NCI-H526 (cell line): ENCODE measurements around the gene HM13.
"Not testable (repeated sequence)": the region's sequence is repeated elsewhere in the genome, so short reads cannot be mapped to it uniquely, and the experiment has no call there.

Source experiments
- DNase-seq, 2 experiments: peaks; one replicate each; lab custom pipeline; 2025; lab: John Stamatoyannopoulos, UW

Gene HM13

DNA sequence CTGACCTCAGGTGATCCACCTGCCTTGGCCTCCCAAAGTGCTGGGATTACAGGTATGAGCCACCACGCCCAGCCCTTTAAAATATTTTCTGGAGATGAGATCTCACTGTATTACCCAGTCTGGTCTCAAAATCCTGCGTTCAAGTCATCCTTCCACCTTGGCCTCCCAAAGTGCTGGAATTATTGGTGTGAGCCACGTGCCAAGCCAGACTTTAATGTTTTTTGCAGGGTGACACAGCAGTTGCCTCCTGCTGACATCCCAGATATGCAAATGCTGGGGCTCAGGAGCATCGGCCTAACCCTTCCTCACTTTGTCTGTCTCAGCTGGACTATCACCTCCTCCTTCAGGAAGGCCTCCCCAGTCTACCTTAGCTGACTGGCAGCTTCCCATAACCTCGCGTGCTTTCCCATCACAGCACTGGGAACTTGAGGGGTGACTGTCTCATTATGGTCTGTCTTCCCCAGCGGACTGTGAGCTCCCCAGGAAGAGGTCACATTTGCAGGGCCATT lies 76.5 kb downstream of the HM13 start:
- peak in 1 of 2 experiments; percentile 42 for DNase-seq

- DNase-seq, result no peak
Measured at GRCh38 chr20:31593221-31594001, 79.2 kb downstream of the HM13 start.

- no peak for DNase-seq
Measured at GRCh38 chr20:31594002-31594557, 79.8 kb downstream of the HM13 start.

GRCh38 chr20:31594558-31595379 lies 80.5 kb downstream of the HM13 start:
- DNase-seq, result no peak

GRCh38 chr20:31595380-31595653 lies 81.1 kb downstream of the HM13 start:
- no peak for DNase-seq

DNA sequence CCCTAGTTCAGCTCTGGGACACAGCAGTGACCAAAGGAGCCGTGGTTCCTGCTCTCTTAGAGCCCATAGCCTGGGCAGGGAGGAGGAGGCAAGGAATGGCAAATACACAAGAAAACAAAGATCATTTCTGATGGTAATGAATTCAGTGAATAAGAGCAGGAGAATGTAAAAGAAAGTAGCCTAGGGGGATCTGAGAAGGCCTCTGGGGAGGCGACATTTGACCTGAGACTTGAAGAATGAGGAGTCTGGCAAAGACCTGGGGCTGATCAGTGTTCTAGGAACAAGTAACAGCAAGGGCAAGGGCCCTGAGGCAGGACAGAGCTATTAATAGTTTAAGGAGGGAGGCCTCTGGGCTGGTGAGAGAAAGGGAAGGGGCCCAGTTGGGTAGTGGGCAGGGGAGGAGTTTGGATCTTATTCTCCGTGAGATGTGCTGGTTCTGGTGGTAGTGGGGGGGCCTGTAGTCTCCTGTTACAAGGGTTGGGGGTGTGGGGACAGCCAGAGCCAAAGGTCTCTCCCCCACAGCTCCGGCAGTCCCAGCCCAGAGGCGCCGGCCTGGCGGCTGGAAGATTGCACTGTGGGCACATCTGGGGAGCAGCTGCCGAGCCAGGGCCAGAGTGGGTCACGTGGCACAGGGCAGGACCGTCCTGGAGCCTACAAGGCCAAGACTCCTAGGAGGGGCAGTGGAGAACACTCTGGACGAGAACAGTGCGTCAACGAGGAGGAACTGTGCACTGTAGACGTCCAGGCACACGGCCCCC lies 81.6 kb downstream of the HM13 start:
- peak in 1 of 2 experiments; percentile 32 for DNase-seq

GRCh38 chr20:31596412-31596715 lies 82.1 kb downstream of the HM13 start:
- DNase-seq, result not testable (repeated sequence)

DNA sequence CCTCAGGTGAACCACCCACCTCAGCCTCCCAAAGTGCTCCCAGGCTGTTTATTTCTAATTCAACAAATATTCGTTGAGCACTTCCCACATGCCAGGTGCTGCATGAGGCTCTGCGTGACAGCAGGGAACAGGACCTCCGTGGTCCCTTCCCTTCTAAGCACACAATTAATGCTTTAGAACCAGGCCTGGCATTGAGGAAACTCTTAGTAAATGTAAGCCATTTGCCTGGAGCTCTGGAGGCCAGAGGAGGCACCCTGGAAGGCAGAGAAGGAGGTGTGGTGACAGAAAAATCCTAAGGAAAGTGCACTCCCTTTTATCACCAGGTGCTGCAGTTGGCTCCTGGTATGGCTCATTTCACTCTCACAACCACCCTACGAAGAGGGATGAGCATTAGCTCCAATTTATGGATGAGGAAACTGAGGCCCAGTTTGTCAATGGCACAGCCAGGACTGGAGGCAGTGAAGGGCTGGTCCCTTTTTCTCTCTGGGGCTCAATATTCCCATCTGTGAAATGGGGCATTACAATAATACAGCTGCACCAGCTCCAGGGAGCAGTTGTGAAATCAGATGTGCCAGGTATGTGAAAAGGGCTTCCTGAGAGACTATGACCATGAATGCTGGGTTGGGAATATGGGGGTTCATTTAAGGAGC lies 82.7 kb downstream of the HM13 start:
- no peak for DNase-seq

- DNase-seq, result no peak
Measured at GRCh38 chr20:31597481-31597855, 83.2 kb downstream of the HM13 start.

DNA sequence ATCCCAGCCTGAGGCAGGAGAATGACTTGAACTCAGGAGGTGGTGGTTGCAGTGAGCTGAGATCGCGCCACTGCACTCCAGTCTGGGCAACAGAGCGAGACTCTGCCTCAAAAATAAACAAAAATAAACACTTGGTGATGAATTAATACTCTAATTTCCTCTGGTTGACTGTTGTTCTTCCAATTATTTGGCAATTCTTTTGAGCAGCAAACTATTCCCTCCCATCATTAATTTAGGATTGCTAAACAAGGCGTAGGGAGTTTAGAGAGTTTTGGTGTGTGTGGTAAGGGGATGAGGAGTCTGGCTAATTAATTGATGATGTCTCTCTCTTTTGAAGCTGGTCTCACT lies 88.2 kb downstream of the HM13 start:
- DNase-seq, result no peak

DNA sequence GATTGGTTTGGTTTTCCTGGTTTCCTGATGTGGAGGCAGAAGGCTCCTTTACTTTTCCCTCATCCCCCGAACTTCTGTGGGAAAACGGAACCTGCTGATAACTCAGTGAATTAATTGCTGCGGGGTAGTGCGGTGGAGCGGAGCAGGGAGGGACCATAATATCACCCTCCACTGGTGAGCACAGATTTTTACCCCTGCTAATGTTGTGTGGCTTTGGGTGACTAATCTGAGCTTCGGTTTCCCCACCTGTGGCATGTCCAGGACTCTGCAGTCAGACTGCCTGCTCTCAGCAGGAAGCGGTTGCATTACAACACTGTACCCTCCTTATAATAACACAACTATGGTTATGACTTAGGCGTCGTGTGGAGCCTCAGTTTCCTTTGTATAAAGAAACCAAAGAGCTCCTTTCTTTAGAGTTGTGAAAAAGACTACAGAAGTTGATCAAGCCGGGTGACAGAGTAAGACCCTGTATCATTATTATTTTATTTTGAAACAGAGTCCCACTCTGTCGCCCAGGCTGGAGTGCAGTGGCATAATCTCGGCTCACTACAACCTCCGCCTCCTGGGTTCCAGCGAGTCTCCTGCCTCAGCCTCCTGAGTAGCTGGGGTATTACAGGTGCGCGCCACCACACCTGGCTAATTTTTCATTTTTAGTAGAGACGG lies 88.7 kb downstream of the HM13 start:
- DNase-seq, result no peak

GRCh38 chr20:31603822-31604566 lies 89.8 kb downstream of the HM13 start:
- DNase-seq, result peak; percentile 98 to 100

- peak; percentile 76 to 89 for DNase-seq
Measured at GRCh38 chr20:31604567-31605030, 90.4 kb downstream of the HM13 start.

DNA sequence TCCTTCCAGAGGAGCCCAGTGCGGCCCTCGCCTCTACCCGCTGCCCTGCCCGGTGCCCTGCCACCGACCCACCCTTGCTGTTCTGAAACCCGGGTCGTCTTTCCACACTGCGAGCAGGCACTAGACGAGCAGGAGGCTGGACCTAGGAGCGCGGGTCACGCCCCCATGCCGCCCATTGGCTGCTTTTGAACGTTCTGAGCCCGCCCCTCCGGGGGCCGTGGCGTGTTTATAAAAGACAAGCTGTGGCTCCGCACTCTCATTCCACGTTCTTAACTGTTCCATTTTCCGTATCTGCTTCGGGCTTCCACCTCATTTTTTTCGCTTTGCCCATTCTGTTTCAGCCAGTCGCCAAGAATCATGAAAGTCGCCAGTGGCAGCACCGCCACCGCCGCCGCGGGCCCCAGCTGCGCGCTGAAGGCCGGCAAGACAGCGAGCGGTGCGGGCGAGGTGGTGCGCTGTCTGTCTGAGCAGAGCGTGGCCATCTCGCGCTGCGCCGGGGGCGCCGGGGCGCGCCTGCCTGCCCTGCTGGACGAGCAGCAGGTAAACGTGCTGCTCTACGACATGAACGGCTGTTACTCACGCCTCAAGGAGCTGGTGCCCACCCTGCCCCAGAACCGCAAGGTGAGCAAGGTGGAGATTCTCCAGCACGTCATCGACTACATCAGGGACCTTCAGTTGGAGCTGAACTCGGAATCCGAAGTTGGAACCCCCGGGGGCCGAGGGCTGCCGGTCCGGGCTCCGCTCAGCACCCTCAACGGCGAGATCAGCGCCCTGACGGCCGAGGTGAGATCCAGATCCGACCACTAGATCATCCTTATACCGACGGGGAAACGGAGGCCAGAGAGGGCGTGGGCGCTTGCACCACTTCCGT lies 91.0 kb downstream of the HM13 start, which contains the start of gene ID1:
Gene ID1, plus strand, starts transcription at position 259 of the 871 bp plus-strand sequence. Its CDS starts 99 bp downstream, at position 358.
- peak; percentile 95 to 99 for DNase-seq

- DNase-seq, result peak; percentile 46 to 59
Measured at GRCh38 chr20:31605902-31606803, 91.9 kb downstream of the HM13 start.

- peak; percentile 85 to 87 for DNase-seq
Measured at GRCh38 chr20:31606804-31607639, 92.8 kb downstream of the HM13 start.

DNA sequence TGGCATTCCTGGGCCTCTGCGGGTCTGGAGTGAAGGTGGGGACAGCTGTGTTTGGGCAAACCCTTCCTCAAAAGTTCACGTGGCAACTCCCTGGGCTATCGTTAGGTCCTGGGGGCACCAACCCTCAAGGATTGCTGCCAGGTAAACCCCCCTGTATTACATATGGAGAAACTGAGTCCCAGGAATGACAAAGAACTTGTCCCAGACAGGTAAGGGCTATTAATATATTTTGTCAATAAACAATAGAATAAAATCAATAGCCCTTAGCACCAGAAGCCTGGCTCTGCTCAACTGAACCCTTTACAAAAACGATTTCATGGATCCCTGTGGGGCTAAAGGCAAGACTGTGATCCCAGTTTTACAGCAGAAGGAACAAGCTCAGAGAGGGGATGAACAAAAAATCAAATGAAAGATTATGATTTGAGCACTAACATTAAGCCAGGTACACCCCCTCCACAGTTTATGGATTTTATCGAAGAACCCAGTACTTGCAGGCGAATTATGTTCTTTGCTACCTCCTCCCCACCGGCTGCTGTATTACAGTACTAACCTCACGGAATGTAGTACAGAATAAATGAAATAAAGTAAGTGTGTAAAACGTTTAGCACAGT lies 93.5 kb downstream of the HM13 start:
- peak; percentile 29 to 62 for DNase-seq
